Stomach (tissue), 9 donors: ENCODE results near the gene GLYR1. TPM values are rescaled to one million over a fixed set of nuclear protein-coding genes. Genes with fewer than 3 reads are reported as not detected.

Source experiments
- DNase-seq, 2 donors: peaks; one replicate each; pipeline versions ENCODE4 v3.0.0 to v3.0.0-alpha.2; 2013 to 2019
- H3K27ac ChIP-seq, 5 donors: fragments of 200-600 bp in 4 of 5; sonication (generic) in 4 of 5; one replicate each; pipeline ENCODE4 v1.5.1; 2013 to 2019; ENCODE audit warnings: mild to moderate bottlenecking in 1 of 5, moderate library complexity in 1 of 5
- H3K27me3 ChIP-seq, 3 donors: fragments of 200-600 bp; sonication (generic); one replicate each; pipeline ENCODE4 v1.5.1; 2017 to 2019; ENCODE audit warnings: mixed run types in 1 of 3
- H3K36me3 ChIP-seq, 4 donors: fragments of 200-600 bp; sonication (generic); 1 replicate in 3 of 4; 2 replicates in 1 of 4; pipeline ENCODE4 v1.5.1; 2016 to 2019
- H3K4me1 ChIP-seq, 4 donors: fragments of 200-600 bp; sonication (generic); one replicate each; pipeline ENCODE4 v1.5.1; 2016 to 2019
- H3K4me3 ChIP-seq, 4 donors: fragments of 200-600 bp; sonication (generic) in 3 of 4; one replicate each; pipeline ENCODE4 v1.5.1; 2016 to 2019; ENCODE audit warnings: mild to moderate bottlenecking in 1 of 4
- H3K9me3 ChIP-seq, 4 donors: fragments of 200-600 bp; sonication (generic); one replicate each; pipeline ENCODE4 v1.5.1; 2016 to 2019
- CTCF ChIP-seq, 7 experiments: fragments of 450-650 bp in 4 of 7; fragments of 200-600 bp in 3 of 7; sonication (generic) in 3 of 7; IDR thresholded peaks; one replicate each; pipeline ENCODE4 v1.5.1; 2016 to 2019; ENCODE audit warnings: antibody characterized with exemption in 7 of 7, control low read depth in 2 of 7, mild to moderate bottlenecking in 1 of 7
- EP300 ChIP-seq: sonication (generic); formaldehyde crosslinking; IDR thresholded peaks from one replicate; pipeline ENCODE4 v1.6.1; 2017; ENCODE audit warnings: antibody characterized with exemption
- POLR2A ChIP-seq, 4 donors: fragments of 450-650 bp; IDR thresholded peaks; one replicate each; pipeline ENCODE4 v1.6.1; 2016; ENCODE audit warnings: antibody characterized with exemption in 4 of 4, control low read depth in 2 of 4, mild to moderate bottlenecking in 1 of 4, moderate library complexity in 1 of 4
- POLR2AphosphoS5 ChIP-seq, 3 donors: sonication (generic); formaldehyde crosslinking; IDR thresholded peaks; one replicate each; pipeline ENCODE4 v1.6.1; 2016; ENCODE audit warnings: antibody characterized with exemption in 3 of 3
- whole genome bisulfite sequencing, 5 donors: extraction: QIAGEN DNeasy Blood & Tissue Kit in 3 of 5; methylation state at CpG; one replicate each; pipeline versions ENCODE4 v1.1.5 to v1.1.7; 2013 to 2018; 5-methylcytosine and 5-hydroxymethylcytosine counted together
- intact Hi-C: fragments of 100-400 bp; cut with DNase I; formaldehyde crosslinking; loops from one replicate; pipeline ENCODE4 v1.15.1; 2023; ENCODE audit warnings: low total_unique reads
- polyA plus RNA-seq, 3 donors: library from polyadenylated mRNA; stranded (reverse); fragments of 200-250 nt; gene quantifications; one replicate each; pipeline ENCODE4 v1.2.3, GENCODE V29; 2013
- total RNA-seq, 5 donors: library from RNA; depleted of rRNA; stranded (reverse); fragments of >200 nt; gene quantifications; one replicate each; pipeline versions ENCODE4 v1.1.0 to v1.2.3, GENCODE V29; 2014 to 2016
- donor health status: healthy with polysubstance abuse.
- donor health status: Bipolar disorder and iron deficiency.
- donor health status: healthy.

Gene GLYR1
- total and polyA plus RNA-seq, 8 donors = 29.3 to 187 (median 62.8) TPM

- 88 to 96% (median 92%) methylated on average over 11 to 22 of the region's 22 CpGs for WGBS, 5 donors
- H3K27ac ChIP-seq = peak overlapping the region in 1 of 5 donors; percentile 90
- peaks cover 27 to 40% (median 34%) of the 10 kb centered on the region in 4 donors for H3K4me1 ChIP-seq
These were observed 49.3 kb downstream of the GLYR1 start for GRCh38 chr16:4797805-4798252.

GRCh38 chr16:4796982-4797804 lies 49.9 kb downstream of the GLYR1 start:
- 75 to 85% (median 76%) methylated on average over 19 to 21 of the region's 21 CpGs for WGBS, 5 donors
- DNase-seq = no peak
- Histone ChIP-seq H3K36me3 (peaks cover 4 to 38% (median 29%) of the 10 kb centered on the region in 4 donors), H3K27ac (peak overlapping the region in 2 of 5 donors; percentile 7 to 90), H3K9me3 (no peaks in the 10 kb centered on the region), H3K27me3 (no peaks in the 10 kb centered on the region), H3K4me1 (peaks cover 27 to 40% (median 34%) of the 10 kb centered on the region in 4 donors), H3K4me3 (peak overlapping the region in 1 of 4 donors; percentile 60)
- TF ChIP-seq CTCF (IDR thresholded peaks at IDR 0.05) = peak in 1 of 7 experiments; percentile 2
- TF ChIP-seq EP300 = no peak
- intact Hi-C loops = no loop called here

More at GRCh38 chr16:4797805-4798252, 49.3 kb downstream of the GLYR1 start:
- Histone ChIP-seq H3K36me3 (peaks cover 4 to 38% (median 29%) of the 10 kb centered on the region in 4 donors), H3K9me3 (no peaks in the 10 kb centered on the region), H3K27me3 (no peaks in the 10 kb centered on the region), H3K4me3 (no peak overlapping the region)
- intact Hi-C loops = no loop called here
- TF ChIP-seq EP300 = no peak
- TF ChIP-seq CTCF (IDR thresholded peaks at IDR 0.05) = no peak
- TF ChIP-seq POLR2AphosphoS5 (IDR thresholded peaks at IDR 0.05) = no peak
- no peak for TF ChIP-seq POLR2A (IDR thresholded peaks at IDR 0.05)
- no peak for DNase-seq

GRCh38 chr16:4795828-4796572 lies 51.1 kb downstream of the GLYR1 start:
- intact Hi-C loops = no loop called here
- H3K4me1 ChIP-seq = peaks cover 18 to 29% (median 23%) of the 10 kb centered on the region in 4 donors
- peak overlapping the region; percentile 37 to 60 (median 42) for H3K4me3 ChIP-seq
- 45 to 70% (median 65%) methylated on average over 19 to 30 of the region's 30 CpGs for WGBS, 5 donors
- no peaks in the 10 kb centered on the region for H3K27me3 ChIP-seq
- H3K27ac ChIP-seq = peak overlapping the region; percentile 66 to 90 (median 80)
- no peaks in the 10 kb centered on the region for H3K9me3 ChIP-seq
- no peak for DNase-seq
- H3K36me3 ChIP-seq = peaks cover 4 to 38% (median 29%) of the 10 kb centered on the region in 4 donors
- TF ChIP-seq EP300 (no peak), POLR2A (IDR thresholded peaks at IDR 0.05) (no peak), CTCF (IDR thresholded peaks at IDR 0.05) (no peak)

GRCh38 chr16:4795181-4795827 lies 51.8 kb downstream of the GLYR1 start, which contains the start of gene SMIM22:
Gene SMIM22 (plus strand): TSS chr16:4795369. CDS start chr16:4795735, 366 bp downstream.
- H3K27ac ChIP-seq = peak within 1 kb of the TSS; percentile 66 to 90 (median 80)
- peak; percentile 84 to 90 for DNase-seq

More at GRCh38 chr16:4795181-4795827, 51.8 kb downstream of the GLYR1 start, which contains the start of gene SMIM22:
- Histone ChIP-seq H3K4me1 (peaks cover 11 to 24% (median 17%) of the 10 kb centered on the region in 4 donors), H3K27me3 (no peaks in the 10 kb centered on the region), H3K9me3 (no peaks in the 10 kb centered on the region), H3K36me3 (peaks cover 4 to 38% (median 28%) of the 10 kb centered on the region in 4 donors), H3K4me3 (peak within 1 kb of the TSS; percentile 37 to 60 (median 42))
- intact Hi-C loops = no loop called here
- 27 to 43% (median 32%) methylated on average over 9 to 14 of the region's 14 CpGs for WGBS, 5 donors
- TF ChIP-seq POLR2AphosphoS5 (IDR thresholded peaks at IDR 0.05) (peak in 2 of 3 donors; percentile 7 to 72), CTCF (IDR thresholded peaks at IDR 0.05) (no peak)
